ENCODE results near the gene SPATA4.
A peak's percentile ranks its signal among the peaks of the same experiment; 100 is the strongest.
"Not testable (repeated sequence)": the region's sequence is repeated elsewhere in the genome, so short reads cannot be mapped to it uniquely, and the experiment has no call there.

SPATA4 gene

GRCh38 chr4:176195184-176195978 lies at the start of gene SPATA4:
TSS of gene SPATA4 (minus strand) at chr4:176195585. CDS start at chr4:176195562, 23 bp downstream.
- peak; percentile 96 for DNase-seq (ENCODE audit: low spot score)

- no peak for DNase-seq (ENCODE audit: low spot score)
Measured at GRCh38 chr4:176242764-176243347, 47.5 kb upstream of the SPATA4 start.

GRCh38 chr4:176241703-176242102 lies 46.3 kb upstream of the SPATA4 start:
- DNase-seq (ENCODE audit: low spot score), result no peak

- DNase-seq (ENCODE audit: low spot score), result no peak
Measured at GRCh38 chr4:176238826-176239225, 43.4 kb upstream of the SPATA4 start.

GRCh38 chr4:176238157-176238610 lies 42.8 kb upstream of the SPATA4 start:
- DNase-seq (ENCODE audit: low spot score), result peak; percentile 27

GRCh38 chr4:176236946-176237345 lies 41.6 kb upstream of the SPATA4 start:
- DNase-seq (ENCODE audit: low spot score), result no peak

- no peak for DNase-seq (ENCODE audit: low spot score)
Measured at GRCh38 chr4:176230836-176231235, 35.5 kb upstream of the SPATA4 start.

- no peak for DNase-seq (ENCODE audit: low spot score)
Measured at GRCh38 chr4:176229645-176230044, 34.3 kb upstream of the SPATA4 start.

GRCh38 chr4:176226736-176227135 lies 31.4 kb upstream of the SPATA4 start:
- no peak for DNase-seq (ENCODE audit: low spot score)

- no peak for DNase-seq (ENCODE audit: low spot score)
Measured at GRCh38 chr4:176223561-176223960, 28.2 kb upstream of the SPATA4 start.

GRCh38 chr4:176222149-176222548 lies 26.8 kb upstream of the SPATA4 start:
- DNase-seq (ENCODE audit: low spot score), result no peak

GRCh38 chr4:176217510-176217909 lies 22.1 kb upstream of the SPATA4 start:
- DNase-seq (ENCODE audit: low spot score), result no peak

GRCh38 chr4:176212351-176212750 lies 17.0 kb upstream of the SPATA4 start:
- not testable (repeated sequence) for DNase-seq (ENCODE audit: low spot score)

GRCh38 chr4:176210579-176211296 lies 15.4 kb upstream of the SPATA4 start:
- DNase-seq (ENCODE audit: low spot score), result no peak

GRCh38 chr4:176210101-176210500 lies 14.7 kb upstream of the SPATA4 start:
- no peak for DNase-seq (ENCODE audit: low spot score)

GRCh38 chr4:176209535-176209934 lies 14.2 kb upstream of the SPATA4 start:
- DNase-seq (ENCODE audit: low spot score), result no peak

GRCh38 chr4:176207839-176208238 lies 12.5 kb upstream of the SPATA4 start:
- DNase-seq (ENCODE audit: low spot score), result no peak

GRCh38 chr4:176205299-176205698 lies 9.9 kb upstream of the SPATA4 start:
- DNase-seq (ENCODE audit: low spot score), result no peak

GRCh38 chr4:176198316-176198903 lies 3.0 kb upstream of the SPATA4 start:
- no peak for DNase-seq (ENCODE audit: low spot score)

- peak; percentile 42 for DNase-seq (ENCODE audit: low spot score)
Measured at GRCh38 chr4:176193938-176194337, 1.4 kb downstream of the SPATA4 start.

- peak; percentile 12 for DNase-seq (ENCODE audit: low spot score)
Measured at GRCh38 chr4:176193126-176193525, 2.3 kb downstream of the SPATA4 start.

- no peak for DNase-seq (ENCODE audit: low spot score)
Measured at GRCh38 chr4:176191974-176192373, 3.4 kb downstream of the SPATA4 start.

Data from AG08396 (cell line).